RWPE2 (cell line): ENCODE data around the gene AFAP1L1.

Experiments used
- ATAC-seq: fragments of 200-7000 bp; cut with Tn5 transposase; 3 replicates; pipeline ENCODE4 v1.9.1; 2021; ENCODE audit warnings: low read depth
- DNase-seq: peaks from one replicate; pipeline ENCODE4 v3.0.0-alpha.2; 2020; ENCODE audit warnings: low spot score
- H3K27ac ChIP-seq: fragments of 450-650 bp; 2 replicates; pipeline ENCODE4 v1.5.1; 2017; ENCODE audit warnings: mild to moderate bottlenecking; ENCODE audit not compliant: poor library complexity, severe bottlenecking
- H3K27me3 ChIP-seq: fragments of 250-450 bp; sonication (Bioruptor Pico); 2 replicates; pipeline ENCODE4 v1.5.1; 2021; ENCODE audit warnings: mild to moderate bottlenecking, moderate library complexity; ENCODE audit not compliant: insufficient read depth, poor library complexity, severe bottlenecking
- H3K36me3 ChIP-seq: fragments of 250-450 bp; sonication (Bioruptor Pico); 2 replicates; pipeline ENCODE4 v1.5.1; 2020; ENCODE audit warnings: low read depth, mild to moderate bottlenecking, moderate library complexity
- H3K4me1 ChIP-seq: fragments of 250-450 bp; sonication (Bioruptor Pico); 2 replicates; pipeline ENCODE4 v1.5.1; 2021; ENCODE audit warnings: mild to moderate bottlenecking, moderate library complexity; ENCODE audit not compliant: insufficient read depth, poor library complexity, severe bottlenecking
- H3K4me3 ChIP-seq: fragments of 250-450 bp; sonication (Bioruptor Pico); 2 replicates; pipeline ENCODE4 v1.5.1; 2021; ENCODE audit warnings: mild to moderate bottlenecking, moderate library complexity; ENCODE audit not compliant: severe bottlenecking
- H3K9me3 ChIP-seq: fragments of 250-450 bp; sonication (Bioruptor Pico); 2 replicates; pipeline ENCODE4 v1.5.1; 2021; ENCODE audit warnings: mild to moderate bottlenecking, moderate library complexity; ENCODE audit not compliant: severe bottlenecking
- CTCF ChIP-seq: fragments of 450-650 bp; IDR thresholded peaks from one replicate; pipeline ENCODE4 v1.5.1; 2017; ENCODE audit warnings: mild to moderate bottlenecking, moderate library complexity; ENCODE audit not compliant: poor library complexity, severe bottlenecking

Gene AFAP1L1

GRCh38 chr5:149323621-149324205 is 52.1 kb downstream of the AFAP1L1 start:
- DNase-seq, result no peak
- Histone ChIP-seq H3K27ac (peak overlapping the region; percentile 55), H3K9me3 (no peaks in the 10 kb centered on the region), H3K27me3 (no peaks in the 10 kb centered on the region), H3K36me3 (peaks cover 18% of the 10 kb centered on the region), H3K4me3 (no peak overlapping the region), H3K4me1 (peaks cover 23% of the 10 kb centered on the region)
- no peak for ATAC-seq
- no peak for TF ChIP-seq CTCF

GRCh38 chr5:149324641-149325040 is 53.0 kb downstream of the AFAP1L1 start:
- ATAC-seq (no peak), DNase-seq (no peak)
- H3K9me3 ChIP-seq, result no peaks in the 10 kb centered on the region
- H3K4me1 ChIP-seq, result peaks cover 23% of the 10 kb centered on the region
- peaks cover 16% of the 10 kb centered on the region for H3K36me3 ChIP-seq
- H3K4me3 ChIP-seq, result no peak overlapping the region
- peak overlapping the region; percentile 55 for H3K27ac ChIP-seq
- no peaks in the 10 kb centered on the region for H3K27me3 ChIP-seq
- no peak for TF ChIP-seq CTCF

GRCh38 chr5:149325166-149325735 is 53.6 kb downstream of the AFAP1L1 start:
- Histone ChIP-seq H3K27me3 (no peaks in the 10 kb centered on the region), H3K9me3 (no peaks in the 10 kb centered on the region), H3K27ac (peak overlapping the region; percentile 55), H3K4me1 (peaks cover 23% of the 10 kb centered on the region), H3K4me3 (no peak overlapping the region), H3K36me3 (peaks cover 11% of the 10 kb centered on the region)
- peak; percentile 73 for ATAC-seq
- DNase-seq, result no peak
- TF ChIP-seq CTCF, result no peak

GRCh38 chr5:149325894-149326293 is 54.2 kb downstream of the AFAP1L1 start:
- H3K27me3 ChIP-seq, result no peaks in the 10 kb centered on the region
- DNase-seq (no peak), ATAC-seq (no peak)
- peaks cover 17% of the 10 kb centered on the region for H3K4me1 ChIP-seq
- peaks cover 10% of the 10 kb centered on the region for H3K36me3 ChIP-seq
- no peak for TF ChIP-seq CTCF
- H3K27ac ChIP-seq, result peak overlapping the region; percentile 55
- H3K9me3 ChIP-seq, result no peaks in the 10 kb centered on the region
- H3K4me3 ChIP-seq, result no peak overlapping the region

- Histone ChIP-seq H3K9me3 (no peaks in the 10 kb centered on the region), H3K27ac (no peak overlapping the region)
- ATAC-seq, result no peak
Observed at GRCh38 chr5:149326611-149327010, 55.0 kb downstream of the AFAP1L1 start.

More at GRCh38 chr5:149326611-149327010, 55.0 kb downstream of the AFAP1L1 start:
- no peak for DNase-seq
- Histone ChIP-seq H3K4me1 (peaks cover 12% of the 10 kb centered on the region), H3K27me3 (no peaks in the 10 kb centered on the region), H3K4me3 (no peak overlapping the region), H3K36me3 (peaks cover 10% of the 10 kb centered on the region)
- no peak for TF ChIP-seq CTCF
